Endometrial microvascular endothelial cells (primary cell): Measurements from ENCODE around the gene PHF11. TPM values are rescaled to one million over a fixed set of nuclear protein-coding genes. Genes with fewer than 3 reads are reported as not detected.

ENCODE experiments used
- in situ Hi-C: cut with HindIII; loops from 2 replicates; pipeline ENCODE4 v1.10.0; 2017; ENCODE audit warnings: low sequenced_read_pairs, low pct_unique_long_range_greater_than_20kb; ENCODE audit errors: inconsistent ontology term
- total RNA-seq: library from RNA; depleted of rRNA; stranded (reverse); fragments of >200 nt; gene quantifications from one replicate; pipeline ENCODE4 v1.2.3, GENCODE V29; 2015; ENCODE audit errors: inconsistent ontology term

PHF11 gene
- total RNA-seq = 27.7 TPM

- in situ Hi-C loops = no loop called here
Measured at GRCh38 chr13:49495783-49496762, at the start of gene PHF11. Gene PHF11 (plus strand): TSS chr13:49495953. CDS start chr13:49496002, 49 bp downstream.

GRCh38 chr13:49446473-49446872, 49.3 kb upstream of the PHF11 start:
- in situ Hi-C loops = no loop called here

- in situ Hi-C loops = no loop called here
Measured at GRCh38 chr13:49448753-49449152, 47.0 kb upstream of the PHF11 start.

GRCh38 chr13:49450105-49450819, 45.5 kb upstream of the PHF11 start:
- in situ Hi-C loops = no loop called here

- in situ Hi-C loops = no loop called here
Measured at GRCh38 chr13:49452725-49453457, 42.9 kb upstream of the PHF11 start.

GRCh38 chr13:49453465-49453864, 42.3 kb upstream of the PHF11 start:
- in situ Hi-C loops = no loop called here

GRCh38 chr13:49454388-49455006, 41.3 kb upstream of the PHF11 start:
- in situ Hi-C loops = no loop called here

- in situ Hi-C loops = no loop called here
Measured at GRCh38 chr13:49455007-49455398, 40.8 kb upstream of the PHF11 start.

- in situ Hi-C loops = no loop called here
Measured at GRCh38 chr13:49456156-49456555, 39.6 kb upstream of the PHF11 start.

- in situ Hi-C loops = no loop called here
Measured at GRCh38 chr13:49457221-49457620, 38.5 kb upstream of the PHF11 start.

GRCh38 chr13:49459580-49459979, 36.2 kb upstream of the PHF11 start:
- in situ Hi-C loops = no loop called here

GRCh38 chr13:49464085-49464484, 31.7 kb upstream of the PHF11 start:
- in situ Hi-C loops = no loop called here

GRCh38 chr13:49464621-49465325, 31.0 kb upstream of the PHF11 start:
- in situ Hi-C loops = no loop called here

GRCh38 chr13:49466292-49466838, 29.4 kb upstream of the PHF11 start:
- in situ Hi-C loops = no loop called here

GRCh38 chr13:49472186-49472585, 23.6 kb upstream of the PHF11 start:
- in situ Hi-C loops = no loop called here

- in situ Hi-C loops = no loop called here
Measured at GRCh38 chr13:49476529-49476928, 19.2 kb upstream of the PHF11 start.

- in situ Hi-C loops = no loop called here
Measured at GRCh38 chr13:49481788-49482187, 14.0 kb upstream of the PHF11 start.

GRCh38 chr13:49488563-49488962, 7.2 kb upstream of the PHF11 start:
- in situ Hi-C loops = no loop called here
